NCI-H2227 treated with DMSO at 0.1 percent for 48 hours (cell line): ENCODE data around the gene SMIM34.
"Not testable (repeated sequence)": the region's sequence is repeated elsewhere in the genome, so short reads cannot be mapped to it uniquely, and the experiment has no call there.

Experiments used
- DNase-seq: peaks from one replicate; lab custom pipeline; 2025; lab: John Stamatoyannopoulos, UW

The SMIM34 gene

GRCh38 chr21:34423805-34424204 lies at the start of gene SMIM34:
TSS of gene SMIM34 (minus strand) at chr21:34423951. CDS start at chr21:34423839, 112 bp downstream.
- not testable (repeated sequence) for DNase-seq

- DNase-seq: not testable (repeated sequence)
Observed at GRCh38 chr21:34467333-34467732, 43.6 kb upstream of the SMIM34 start.

GRCh38 chr21:34459426-34459825 lies 35.7 kb upstream of the SMIM34 start:
- DNase-seq: not testable (repeated sequence)

GRCh38 chr21:34458266-34458665 lies 34.5 kb upstream of the SMIM34 start:
- not testable (repeated sequence) for DNase-seq

GRCh38 chr21:34456180-34456579 lies 32.4 kb upstream of the SMIM34 start:
- DNase-seq: not testable (repeated sequence)

GRCh38 chr21:34455628-34456027 lies 31.9 kb upstream of the SMIM34 start:
- not testable (repeated sequence) for DNase-seq

GRCh38 chr21:34447018-34447417 lies 23.3 kb upstream of the SMIM34 start:
- DNase-seq: not testable (repeated sequence)

GRCh38 chr21:34443486-34443885 lies 19.7 kb upstream of the SMIM34 start:
- DNase-seq: not testable (repeated sequence)

GRCh38 chr21:34429710-34430109 lies 6.0 kb upstream of the SMIM34 start:
- not testable (repeated sequence) for DNase-seq

GRCh38 chr21:34428441-34428840 lies 4.7 kb upstream of the SMIM34 start:
- DNase-seq: not testable (repeated sequence)

GRCh38 chr21:34427339-34427738 lies 3.6 kb upstream of the SMIM34 start:
- not testable (repeated sequence) for DNase-seq

- DNase-seq: not testable (repeated sequence)
Observed at GRCh38 chr21:34417448-34418077, 6.2 kb downstream of the SMIM34 start.

GRCh38 chr21:34407294-34407693 lies 16.5 kb downstream of the SMIM34 start:
- not testable (repeated sequence) for DNase-seq

GRCh38 chr21:34406676-34407075 lies 17.1 kb downstream of the SMIM34 start:
- DNase-seq: not testable (repeated sequence)

- DNase-seq: not testable (repeated sequence)
Observed at GRCh38 chr21:34406102-34406501, 17.6 kb downstream of the SMIM34 start.

- DNase-seq: not testable (repeated sequence)
Observed at GRCh38 chr21:34405686-34406085, 18.1 kb downstream of the SMIM34 start.

GRCh38 chr21:34404742-34405141 lies 19.0 kb downstream of the SMIM34 start:
- not testable (repeated sequence) for DNase-seq

GRCh38 chr21:34400522-34400921 lies 23.2 kb downstream of the SMIM34 start:
- not testable (repeated sequence) for DNase-seq

- not testable (repeated sequence) for DNase-seq
Observed at GRCh38 chr21:34383724-34384415, 39.9 kb downstream of the SMIM34 start.

- not testable (repeated sequence) for DNase-seq
Observed at GRCh38 chr21:34383138-34383537, 40.6 kb downstream of the SMIM34 start.

- DNase-seq: not testable (repeated sequence)
Observed at GRCh38 chr21:34375619-34375972, 48.2 kb downstream of the SMIM34 start.

- DNase-seq: not testable (repeated sequence)
Observed at GRCh38 chr21:34374940-34375618, 48.7 kb downstream of the SMIM34 start, which contains the start of gene SMIM11. TSS of gene SMIM11 (plus strand) at chr21:34375507. CDS start at chr21:34379505, 3,998 bp downstream.

GRCh38 chr21:34374462-34374861 lies 49.3 kb downstream of the SMIM34 start:
- DNase-seq: not testable (repeated sequence)
